Epithelial cell of prostate (primary cell): ENCODE data around the gene POU2F2.

Source experiments
- DNase-seq: peaks from one replicate; pipeline ENCODE4 v3.0.0-alpha.2; 2011; ENCODE audit warnings: low read depth, low spot score
- H3K27ac ChIP-seq: fragments of 450-650 bp; 2 replicates; pipeline ENCODE4 v1.5.1; 2017; ENCODE audit warnings: mild to moderate bottlenecking

POU2F2 gene

GRCh38 chr19:42129399-42130253, 2.6 kb downstream of the POU2F2 start:
- peak overlapping the region; percentile 86 for H3K27ac ChIP-seq
- peak; percentile 82 for DNase-seq

GRCh38 chr19:42126574-42126973, 5.7 kb downstream of the POU2F2 start:
- no peak overlapping the region for H3K27ac ChIP-seq
- no peak for DNase-seq

GRCh38 chr19:42125536-42125935, 6.7 kb downstream of the POU2F2 start:
- H3K27ac ChIP-seq = no peak overlapping the region
- DNase-seq = no peak

- no peak overlapping the region for H3K27ac ChIP-seq
- no peak for DNase-seq
These were observed 7.8 kb downstream of the POU2F2 start for GRCh38 chr19:42124386-42124901.

GRCh38 chr19:42123765-42124164, 8.5 kb downstream of the POU2F2 start:
- no peak overlapping the region for H3K27ac ChIP-seq
- DNase-seq = no peak

- DNase-seq = no peak
- H3K27ac ChIP-seq = peak overlapping the region; percentile 53
These were observed 9.3 kb downstream of the POU2F2 start for GRCh38 chr19:42122691-42123607.

- peak overlapping the region; percentile 53 for H3K27ac ChIP-seq
- DNase-seq = no peak
These were observed 10.6 kb downstream of the POU2F2 start for GRCh38 chr19:42121656-42122069.

GRCh38 chr19:42121036-42121621, 11.1 kb downstream of the POU2F2 start:
- no peak for DNase-seq
- peak overlapping the region; percentile 53 for H3K27ac ChIP-seq

- DNase-seq = no peak
- H3K27ac ChIP-seq = peak overlapping the region; percentile 53
These were observed 11.8 kb downstream of the POU2F2 start for GRCh38 chr19:42120276-42120980.

GRCh38 chr19:42117076-42117475, 15.2 kb downstream of the POU2F2 start:
- DNase-seq = no peak
- no peak overlapping the region for H3K27ac ChIP-seq

- DNase-seq = no peak
- H3K27ac ChIP-seq = no peak overlapping the region
These were observed 15.8 kb downstream of the POU2F2 start for GRCh38 chr19:42116308-42117075.

GRCh38 chr19:42115705-42116104, 16.5 kb downstream of the POU2F2 start:
- no peak for DNase-seq
- peak overlapping the region; percentile 100 for H3K27ac ChIP-seq

GRCh38 chr19:42115219-42115618, 17.0 kb downstream of the POU2F2 start:
- no peak for DNase-seq
- H3K27ac ChIP-seq = peak overlapping the region; percentile 100

- H3K27ac ChIP-seq = peak overlapping the region; percentile 100
- no peak for DNase-seq
These were observed 17.8 kb downstream of the POU2F2 start for GRCh38 chr19:42114412-42114811.

GRCh38 chr19:42113641-42114348, 18.5 kb downstream of the POU2F2 start:
- peak overlapping the region; percentile 100 for H3K27ac ChIP-seq
- DNase-seq = peak; percentile 85

GRCh38 chr19:42111811-42112210, 20.4 kb downstream of the POU2F2 start:
- DNase-seq = peak; percentile 36
- H3K27ac ChIP-seq = peak overlapping the region; percentile 100

- peak overlapping the region; percentile 100 for H3K27ac ChIP-seq
- peak; percentile 14 for DNase-seq
These were observed 20.9 kb downstream of the POU2F2 start for GRCh38 chr19:42111384-42111783.

- H3K27ac ChIP-seq = peak overlapping the region; percentile 100
- no peak for DNase-seq
These were observed 21.6 kb downstream of the POU2F2 start for GRCh38 chr19:42110658-42111057.
